HFFc6 (cell line): ENCODE data around the gene CNN3. TPM values are rescaled to one million over a fixed set of nuclear protein-coding genes. Genes with fewer than 3 reads are reported as not detected.

Experiments used
- DNase-seq: peaks from one replicate; pipeline ENCODE4 v3.0.0-alpha.2; 2018
- H3K27ac Mint-ChIP-seq: 2 replicates; pipeline ENCODE4 v1.8.0; 2020; ENCODE audit warnings: mild to moderate bottlenecking, mixed read lengths
- H3K27me3 Mint-ChIP-seq: 2 replicates; pipeline ENCODE4 v1.8.0; 2021; ENCODE audit warnings: mild to moderate bottlenecking, moderate library complexity, mixed read lengths; ENCODE audit not compliant: insufficient read depth
- H3K36me3 Mint-ChIP-seq: 2 replicates; pipeline ENCODE4 v1.8.0; 2021; ENCODE audit warnings: low read depth, mixed read lengths
- H3K4me1 Mint-ChIP-seq: 2 replicates; pipeline ENCODE4 v1.8.0; 2020; ENCODE audit warnings: low read depth, mixed read lengths
- H3K4me3 Mint-ChIP-seq: 2 replicates; pipeline ENCODE4 v1.8.0; 2020; ENCODE audit warnings: mild to moderate bottlenecking, moderate library complexity, mixed read lengths
- H3K9me3 Mint-ChIP-seq: 2 replicates; pipeline ENCODE4 v1.8.0; 2020; ENCODE audit warnings: mild to moderate bottlenecking, mixed read lengths
- CTCF ChIP-seq: fragments of 200-600 bp; sonication (generic); IDR thresholded peaks from 2 replicates; pipeline ENCODE4 v1.5.0; 2021; ENCODE audit warnings: antibody characterized with exemption, mild to moderate bottlenecking
- total RNA-seq, 6 experiments: library from RNA; stranded (reverse); fragmentation: NEBNext Ultra II Directional; extraction: Animal tissue kit (Norgen Biotek cat#: 25700); gene quantifications; 2 replicates in 1 of 6; 3 replicates in 5 of 6; pipeline ENCODE4 v1.2.3, GENCODE V29; 2021

Gene CNN3
- total RNA-seq, 6 experiments from 2014 or later = 210 to 253 (median 232) TPM

GRCh38 chr1:94961988-94962387 is 35.1 kb upstream of the CNN3 start:
- no peak for DNase-seq
- TF ChIP-seq CTCF = no peak
- Mint-ChIP-seq H3K4me3 (peak overlapping the region; percentile 88; the same call in 1 of the 2 replicates), H3K36me3 (no peaks in the 10 kb centered on the region), H3K4me1 (peaks cover 15% of the 10 kb centered on the region), H3K9me3 (no peaks in the 10 kb centered on the region), H3K27me3 (no peaks in the 10 kb centered on the region; the same call in 1 of the 2 replicates), H3K27ac (no peak overlapping the region; the same call in 1 of the 2 replicates)

- H3K36me3 Mint-ChIP-seq = no peaks in the 10 kb centered on the region
- no peak overlapping the region for H3K27ac Mint-ChIP-seq
- H3K27me3 Mint-ChIP-seq = no peaks in the 10 kb centered on the region; the same call in 1 of the 2 replicates
- no peak for DNase-seq
- no peak for TF ChIP-seq CTCF
- H3K9me3 Mint-ChIP-seq = no peaks in the 10 kb centered on the region
- peaks cover 15% of the 10 kb centered on the region for H3K4me1 Mint-ChIP-seq
- H3K4me3 Mint-ChIP-seq = no peak overlapping the region
Measured at GRCh38 chr1:94961582-94961981, 34.7 kb upstream of the CNN3 start.

GRCh38 chr1:94958081-94958480 is 31.2 kb upstream of the CNN3 start:
- Mint-ChIP-seq H3K36me3 (no peaks in the 10 kb centered on the region), H3K4me1 (peaks cover 26% of the 10 kb centered on the region), H3K27ac (no peak overlapping the region), H3K4me3 (no peak overlapping the region), H3K9me3 (no peaks in the 10 kb centered on the region), H3K27me3 (no peaks in the 10 kb centered on the region; the same call in 1 of the 2 replicates)
- DNase-seq = no peak
- TF ChIP-seq CTCF = no peak

GRCh38 chr1:94955767-94956632 is 29.1 kb upstream of the CNN3 start:
- Mint-ChIP-seq H3K36me3 (peaks cover 6% of the 10 kb centered on the region; the same call in 1 of the 2 replicates), H3K4me3 (no peak overlapping the region), H3K9me3 (no peaks in the 10 kb centered on the region), H3K27me3 (no peaks in the 10 kb centered on the region; the same call in 1 of the 2 replicates), H3K27ac (no peak overlapping the region), H3K4me1 (peaks cover 20% of the 10 kb centered on the region)
- no peak for TF ChIP-seq CTCF
- no peak for DNase-seq

GRCh38 chr1:94954263-94955220 is 27.6 kb upstream of the CNN3 start:
- Mint-ChIP-seq H3K27ac (no peak overlapping the region), H3K4me1 (peaks cover 35% of the 10 kb centered on the region), H3K9me3 (peaks cover 4% of the 10 kb centered on the region; the same call in 1 of the 2 replicates), H3K4me3 (no peak overlapping the region), H3K27me3 (no peaks in the 10 kb centered on the region; the same call in 1 of the 2 replicates), H3K36me3 (peaks cover 6% of the 10 kb centered on the region; the same call in 1 of the 2 replicates)
- DNase-seq = no peak
- no peak for TF ChIP-seq CTCF
